Skeletal muscle cell (primary cell): Measurements from ENCODE around the gene GARNL3.

Experiments
- DNase-seq: peaks from one replicate; pipeline ENCODE4 v3.0.0-alpha.2; 2010; ENCODE audit warnings: low read depth
- H3K4me3 ChIP-seq: 2 replicates; pipeline ENCODE4 v1.5.1; 2011; ENCODE audit warnings: low read depth, mild to moderate bottlenecking, control low read depth, low read length, moderate library complexity

GARNL3 gene

GRCh38 chr9:127233550-127233949, 31.0 kb upstream of the GARNL3 start:
- DNase-seq, result no peak
- H3K4me3 ChIP-seq, result no peak overlapping the region

GRCh38 chr9:127233989-127234388, 30.6 kb upstream of the GARNL3 start:
- H3K4me3 ChIP-seq, result no peak overlapping the region
- no peak for DNase-seq

GRCh38 chr9:127237801-127238200, 26.8 kb upstream of the GARNL3 start:
- DNase-seq, result no peak
- no peak overlapping the region for H3K4me3 ChIP-seq

GRCh38 chr9:127241354-127241753, 23.2 kb upstream of the GARNL3 start:
- H3K4me3 ChIP-seq, result no peak overlapping the region
- no peak for DNase-seq

GRCh38 chr9:127244609-127245601, 19.7 kb upstream of the GARNL3 start:
- peak overlapping the region; percentile 70 for H3K4me3 ChIP-seq
- peak; percentile 77 for DNase-seq

GRCh38 chr9:127245637-127246164, 18.9 kb upstream of the GARNL3 start:
- DNase-seq, result no peak
- H3K4me3 ChIP-seq, result peak overlapping the region; percentile 70

GRCh38 chr9:127248241-127248640, 16.3 kb upstream of the GARNL3 start:
- DNase-seq, result no peak
- H3K4me3 ChIP-seq, result no peak overlapping the region

GRCh38 chr9:127249877-127250276, 14.7 kb upstream of the GARNL3 start:
- no peak overlapping the region for H3K4me3 ChIP-seq
- no peak for DNase-seq

GRCh38 chr9:127250896-127251391, 13.6 kb upstream of the GARNL3 start:
- DNase-seq, result no peak
- H3K4me3 ChIP-seq, result no peak overlapping the region

GRCh38 chr9:127252410-127253318, 11.9 kb upstream of the GARNL3 start:
- DNase-seq, result no peak
- no peak overlapping the region for H3K4me3 ChIP-seq

GRCh38 chr9:127253446-127253845, 11.1 kb upstream of the GARNL3 start:
- H3K4me3 ChIP-seq, result no peak overlapping the region
- no peak for DNase-seq

- no peak overlapping the region for H3K4me3 ChIP-seq
- DNase-seq, result no peak
These were observed 8.9 kb upstream of the GARNL3 start for GRCh38 chr9:127255692-127256091.

GRCh38 chr9:127256324-127256723, 8.2 kb upstream of the GARNL3 start:
- DNase-seq, result no peak
- H3K4me3 ChIP-seq, result no peak overlapping the region

- H3K4me3 ChIP-seq, result no peak overlapping the region
- DNase-seq, result no peak
These were observed 5.7 kb upstream of the GARNL3 start for GRCh38 chr9:127258606-127259471.

GRCh38 chr9:127262602-127263001, 2.0 kb upstream of the GARNL3 start:
- H3K4me3 ChIP-seq, result no peak overlapping the region
- no peak for DNase-seq

- DNase-seq, result no peak
- no peak overlapping the region for H3K4me3 ChIP-seq
These were observed 1.3 kb upstream of the GARNL3 start for GRCh38 chr9:127263237-127263636.

GRCh38 chr9:127263664-127264063, 910 bp upstream of the GARNL3 start:
- DNase-seq, result no peak
- H3K4me3 ChIP-seq, result no peak overlapping the region

- no peak for DNase-seq
- H3K4me3 ChIP-seq, result no peak overlapping the region
These were observed 3.4 kb downstream of the GARNL3 start for GRCh38 chr9:127267793-127268525.
